NB4 (cell line): Measurements from ENCODE around the gene SMIM17.

Source experiments
- DNase-seq: peaks from one replicate; pipeline ENCODE4 v3.0.0; 2010; ENCODE audit warnings: low read depth
- H3K4me3 ChIP-seq: one replicate; pipeline ENCODE4 v1.5.1; 2011; ENCODE audit warnings: mild to moderate bottlenecking, low read depth, low read length, moderate library complexity
- MYC ChIP-seq: IDR thresholded peaks from 2 replicates; pipeline ENCODE4 v1.6.1; 2011; ENCODE audit warnings: low read depth, low read length
- POLR2A ChIP-seq: IDR thresholded peaks from 2 replicates; pipeline ENCODE4 v1.6.1; 2011; ENCODE audit warnings: mild to moderate bottlenecking; ENCODE audit not compliant: insufficient read length; ENCODE audit errors: extremely low read depth
- TF ChIP-seq, protein P1 (sequence below): IDR thresholded peaks from one replicate; pipeline ENCODE4 v1.5.1; 2012; ENCODE audit warnings: low read depth, low read length
- TF ChIP-seq, protein P2 (sequence below): IDR thresholded peaks from 2 replicates; pipeline ENCODE4 v1.6.1; 2011; ENCODE audit warnings: low read depth, low read length

SMIM17 gene

DNA sequence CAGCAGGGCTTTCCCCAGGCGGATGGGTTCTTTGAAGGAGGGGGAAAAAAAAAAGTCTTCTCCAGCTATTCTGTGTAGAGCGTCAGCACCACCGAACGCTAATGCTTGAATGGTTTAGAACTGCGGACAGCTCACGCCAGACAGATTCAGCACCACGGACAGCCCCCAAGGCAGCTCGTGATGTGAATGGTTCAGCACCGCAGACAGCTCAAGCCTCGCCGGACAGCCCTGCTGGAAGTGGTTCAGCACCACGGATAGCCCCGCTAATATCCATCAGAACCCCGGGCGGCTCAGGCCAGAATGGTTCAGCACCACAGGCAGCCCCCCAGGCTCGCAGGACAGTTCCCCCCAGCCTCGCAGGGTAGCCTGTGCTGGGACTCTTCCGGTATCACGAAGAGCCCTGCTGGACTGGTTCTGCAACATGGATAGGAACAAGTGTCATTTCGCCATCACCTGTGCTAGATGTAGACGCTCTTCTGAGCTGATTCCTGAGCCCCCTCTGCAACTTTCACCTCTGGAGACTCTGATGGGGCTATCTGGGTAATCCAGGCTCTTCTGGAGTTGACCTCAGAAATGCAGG, 4.9 kb upstream of the SMIM17 start:
- TF ChIP-seq, protein P1, sequence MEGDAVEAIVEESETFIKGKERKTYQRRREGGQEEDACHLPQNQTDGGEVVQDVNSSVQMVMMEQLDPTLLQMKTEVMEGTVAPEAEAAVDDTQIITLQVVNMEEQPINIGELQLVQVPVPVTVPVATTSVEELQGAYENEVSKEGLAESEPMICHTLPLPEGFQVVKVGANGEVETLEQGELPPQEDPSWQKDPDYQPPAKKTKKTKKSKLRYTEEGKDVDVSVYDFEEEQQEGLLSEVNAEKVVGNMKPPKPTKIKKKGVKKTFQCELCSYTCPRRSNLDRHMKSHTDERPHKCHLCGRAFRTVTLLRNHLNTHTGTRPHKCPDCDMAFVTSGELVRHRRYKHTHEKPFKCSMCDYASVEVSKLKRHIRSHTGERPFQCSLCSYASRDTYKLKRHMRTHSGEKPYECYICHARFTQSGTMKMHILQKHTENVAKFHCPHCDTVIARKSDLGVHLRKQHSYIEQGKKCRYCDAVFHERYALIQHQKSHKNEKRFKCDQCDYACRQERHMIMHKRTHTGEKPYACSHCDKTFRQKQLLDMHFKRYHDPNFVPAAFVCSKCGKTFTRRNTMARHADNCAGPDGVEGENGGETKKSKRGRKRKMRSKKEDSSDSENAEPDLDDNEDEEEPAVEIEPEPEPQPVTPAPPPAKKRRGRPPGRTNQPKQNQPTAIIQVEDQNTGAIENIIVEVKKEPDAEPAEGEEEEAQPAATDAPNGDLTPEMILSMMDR, result no peak
- TF ChIP-seq MYC, result peak; percentile 83
- TF ChIP-seq, protein P2, sequence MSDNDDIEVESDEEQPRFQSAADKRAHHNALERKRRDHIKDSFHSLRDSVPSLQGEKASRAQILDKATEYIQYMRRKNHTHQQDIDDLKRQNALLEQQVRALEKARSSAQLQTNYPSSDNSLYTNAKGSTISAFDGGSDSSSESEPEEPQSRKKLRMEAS, result peak; percentile 94
- no peak for TF ChIP-seq POLR2A
- no peak overlapping the region for H3K4me3 ChIP-seq
- peak; percentile 85 for DNase-seq

DNA sequence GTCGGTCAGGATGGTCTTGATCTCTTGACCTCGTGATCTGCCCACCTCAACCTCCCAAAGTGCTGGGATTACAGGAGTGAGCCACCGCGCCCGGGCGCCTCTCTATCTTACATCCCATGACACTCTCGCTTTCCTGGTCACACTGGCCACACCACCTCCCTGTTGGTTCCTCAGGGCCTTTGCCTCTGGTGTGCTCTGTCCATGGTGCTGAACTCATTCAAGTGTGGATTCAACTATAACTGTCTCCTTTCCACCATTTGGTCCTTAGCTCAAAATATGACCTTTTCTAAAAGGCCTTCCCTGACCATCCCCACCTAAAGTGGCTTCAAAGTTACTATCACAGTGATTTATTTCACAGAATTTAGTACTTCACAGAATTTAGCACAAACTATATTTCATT, 3.7 kb upstream of the SMIM17 start:
- TF ChIP-seq MYC, result no peak
- TF ChIP-seq, protein P1, result no peak
- TF ChIP-seq, protein P2, result no peak
- no peak for TF ChIP-seq POLR2A
- peak; percentile 48 for DNase-seq
- no peak overlapping the region for H3K4me3 ChIP-seq

- TF ChIP-seq MYC, result no peak
- TF ChIP-seq, protein P2, result no peak
- no peak for TF ChIP-seq POLR2A
- TF ChIP-seq, protein P1, result no peak
- DNase-seq, result no peak
- H3K4me3 ChIP-seq, result no peak overlapping the region
These were observed 549 bp downstream of the SMIM17 start for GRCh38 chr19:56643460-56643955.

GRCh38 chr19:56654151-56654550, 11.2 kb downstream of the SMIM17 start:
- no peak for DNase-seq
- TF ChIP-seq, protein P2, result no peak
- TF ChIP-seq MYC, result no peak
- no peak for TF ChIP-seq POLR2A
- TF ChIP-seq, protein P1, result no peak

GRCh38 chr19:56660381-56661107, 17.6 kb downstream of the SMIM17 start:
- H3K4me3 ChIP-seq, result no peak overlapping the region
- TF ChIP-seq POLR2A, result no peak
- TF ChIP-seq, protein P1, result peak; percentile 25
- no peak for DNase-seq

More at GRCh38 chr19:56654151-56654550, 11.2 kb downstream of the SMIM17 start:
- H3K4me3 ChIP-seq, result no peak overlapping the region
